BE2C (cell line): ENCODE data around the gene EIF5. TPM values are rescaled to one million over a fixed set of nuclear protein-coding genes. Genes with fewer than 3 reads are reported as not detected.

ENCODE experiments used
- DNase-seq: peaks from one replicate; pipeline ENCODE4 v3.0.0-alpha.2; 2020
- H3K27me3 ChIP-seq: fragments of 250-450 bp; sonication (Bioruptor Pico); 2 replicates; pipeline ENCODE4 v1.5.1; 2020; ENCODE audit warnings: mild to moderate bottlenecking
- H3K36me3 ChIP-seq: fragments of 250-450 bp; sonication (Bioruptor Pico); 2 replicates; pipeline ENCODE4 v1.5.1; 2020; ENCODE audit warnings: mild to moderate bottlenecking
- H3K4me1 ChIP-seq: fragments of 250-450 bp; sonication (Bioruptor Pico); 2 replicates; pipeline ENCODE4 v1.5.1; 2020
- H3K4me3 ChIP-seq: 2 replicates; pipeline ENCODE4 v1.5.1; 2011; ENCODE audit warnings: low read depth, low read length
- H3K9me3 ChIP-seq: fragments of 250-450 bp; sonication (Bioruptor Pico); 2 replicates; pipeline ENCODE4 v1.5.1; 2020
- polyA plus RNA-seq: library from polyadenylated mRNA; unstranded; fragments of >200 nt; gene quantifications from one replicate; pipeline ENCODE4 v1.2.1, GENCODE V29; 2012; ENCODE audit warnings: low read depth, missing spikeins; ENCODE audit not compliant: insufficient read length, insufficient read depth
- TF ChIP-seq, protein P1 (sequence below): IDR thresholded peaks from 2 replicates; pipeline ENCODE4 v1.5.1; 2012; ENCODE audit warnings: mild to moderate bottlenecking, low read depth, low read length

The EIF5 gene
- 442 TPM for polyA plus RNA-seq

DNA sequence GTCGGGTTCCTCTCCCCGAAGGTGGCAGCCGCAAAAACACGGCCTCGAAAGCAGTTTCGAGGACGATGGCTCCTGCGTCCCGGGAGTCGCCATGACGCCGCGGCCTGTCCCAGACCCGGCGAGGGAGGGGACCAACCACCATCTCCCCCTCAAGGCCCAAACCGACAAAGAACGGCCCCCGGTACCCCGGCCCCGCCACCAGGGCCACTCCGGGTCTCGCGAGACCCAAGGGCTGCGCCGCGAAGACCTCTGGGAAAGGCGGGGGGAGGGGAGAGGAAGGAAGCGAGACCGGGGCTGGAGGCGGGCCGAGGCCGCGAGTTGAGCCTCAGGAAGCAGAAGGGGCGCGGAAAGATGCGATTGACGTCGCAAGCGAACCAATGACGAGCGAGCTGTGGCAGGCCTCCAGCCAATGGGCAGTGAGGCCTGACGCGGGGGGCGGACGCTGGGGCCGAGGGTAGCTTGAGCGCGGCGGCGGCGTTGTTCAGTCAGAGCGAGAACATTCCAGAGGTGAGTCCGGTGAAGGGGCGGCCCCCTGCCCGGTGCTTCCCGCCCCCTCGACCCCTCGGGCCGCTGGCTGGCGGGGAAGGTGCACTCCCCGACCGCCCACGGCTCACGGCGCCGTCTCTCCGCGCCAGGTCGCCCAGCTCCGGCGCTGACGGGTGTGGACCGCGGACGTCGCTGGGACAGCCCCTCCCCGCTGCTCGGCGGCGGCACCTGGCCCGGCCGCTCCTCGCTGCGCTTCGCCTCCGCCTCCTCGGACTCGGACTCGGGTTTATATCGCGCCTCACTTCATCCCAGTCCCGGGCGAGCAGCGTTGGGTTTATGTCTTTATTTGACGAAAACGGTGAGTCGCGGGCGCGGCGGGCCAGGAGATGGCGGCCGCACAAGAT is at the start of gene EIF5:
Gene EIF5 (plus strand): TSS at position 484 of the 890 bp plus-strand sequence. CDS start 1,624 bp downstream, outside the sequence.
- DNase-seq, result peak; percentile 99
- Histone ChIP-seq H3K27me3 (no peaks in the 10 kb centered on the region), H3K4me3 (peak within 1 kb of the TSS; percentile 95), H3K4me1 (no peaks in the 10 kb centered on the region), H3K9me3 (no peaks in the 10 kb centered on the region), H3K36me3 (peaks cover 45% of the 10 kb centered on the region)
- TF ChIP-seq, protein P1, sequence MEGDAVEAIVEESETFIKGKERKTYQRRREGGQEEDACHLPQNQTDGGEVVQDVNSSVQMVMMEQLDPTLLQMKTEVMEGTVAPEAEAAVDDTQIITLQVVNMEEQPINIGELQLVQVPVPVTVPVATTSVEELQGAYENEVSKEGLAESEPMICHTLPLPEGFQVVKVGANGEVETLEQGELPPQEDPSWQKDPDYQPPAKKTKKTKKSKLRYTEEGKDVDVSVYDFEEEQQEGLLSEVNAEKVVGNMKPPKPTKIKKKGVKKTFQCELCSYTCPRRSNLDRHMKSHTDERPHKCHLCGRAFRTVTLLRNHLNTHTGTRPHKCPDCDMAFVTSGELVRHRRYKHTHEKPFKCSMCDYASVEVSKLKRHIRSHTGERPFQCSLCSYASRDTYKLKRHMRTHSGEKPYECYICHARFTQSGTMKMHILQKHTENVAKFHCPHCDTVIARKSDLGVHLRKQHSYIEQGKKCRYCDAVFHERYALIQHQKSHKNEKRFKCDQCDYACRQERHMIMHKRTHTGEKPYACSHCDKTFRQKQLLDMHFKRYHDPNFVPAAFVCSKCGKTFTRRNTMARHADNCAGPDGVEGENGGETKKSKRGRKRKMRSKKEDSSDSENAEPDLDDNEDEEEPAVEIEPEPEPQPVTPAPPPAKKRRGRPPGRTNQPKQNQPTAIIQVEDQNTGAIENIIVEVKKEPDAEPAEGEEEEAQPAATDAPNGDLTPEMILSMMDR, result no peak

DNA sequence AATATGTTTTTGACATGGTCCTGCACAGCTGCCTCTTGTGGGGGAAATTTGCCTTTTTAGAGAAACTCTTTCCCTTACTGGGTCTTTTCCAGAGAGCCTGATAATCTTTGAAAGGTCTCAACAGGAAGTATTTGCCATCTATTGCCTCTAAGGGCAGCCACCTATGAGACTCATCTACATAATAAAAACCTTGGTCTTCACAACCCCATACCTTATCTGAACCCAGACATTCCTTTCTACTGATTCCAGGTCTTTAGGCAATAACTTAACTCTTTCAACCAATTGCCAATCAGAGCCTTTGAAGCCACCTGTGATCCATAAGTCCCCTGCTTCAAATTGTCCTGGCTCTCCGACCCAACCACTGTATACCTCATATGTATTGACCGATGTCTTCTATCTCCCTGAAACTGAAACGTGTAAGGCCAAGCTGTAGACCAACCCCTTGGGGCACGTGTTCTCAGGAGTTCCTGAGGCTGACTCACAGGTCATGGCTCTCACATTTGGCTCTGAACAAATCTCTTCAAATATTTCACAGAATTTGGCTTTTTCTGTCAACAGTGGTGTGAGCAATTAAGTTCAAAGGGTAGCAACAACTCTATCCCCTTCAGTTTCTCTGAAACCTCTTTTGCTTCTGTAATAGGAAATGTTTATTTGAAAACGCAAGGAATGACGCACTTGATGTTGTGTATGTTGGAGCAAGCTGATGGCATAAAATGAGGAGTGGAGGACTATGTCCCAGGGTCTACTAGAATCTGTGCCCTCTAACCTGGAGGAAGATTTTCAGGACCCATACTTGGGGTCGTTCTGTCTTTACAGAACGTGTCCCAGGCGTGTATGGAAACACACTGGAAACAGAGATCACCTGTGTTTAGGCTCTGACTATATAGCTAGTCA is 49.2 kb upstream of the EIF5 start:
- H3K36me3 ChIP-seq, result no peaks in the 10 kb centered on the region
- H3K4me1 ChIP-seq, result no peaks in the 10 kb centered on the region; the same call in 1 of the 2 replicates
- H3K27me3 ChIP-seq, result peaks cover 21% of the 10 kb centered on the region
- TF ChIP-seq, protein P1, result no peak
- no peak overlapping the region for H3K4me3 ChIP-seq
- no peaks in the 10 kb centered on the region for H3K9me3 ChIP-seq
- no peak for DNase-seq

DNA sequence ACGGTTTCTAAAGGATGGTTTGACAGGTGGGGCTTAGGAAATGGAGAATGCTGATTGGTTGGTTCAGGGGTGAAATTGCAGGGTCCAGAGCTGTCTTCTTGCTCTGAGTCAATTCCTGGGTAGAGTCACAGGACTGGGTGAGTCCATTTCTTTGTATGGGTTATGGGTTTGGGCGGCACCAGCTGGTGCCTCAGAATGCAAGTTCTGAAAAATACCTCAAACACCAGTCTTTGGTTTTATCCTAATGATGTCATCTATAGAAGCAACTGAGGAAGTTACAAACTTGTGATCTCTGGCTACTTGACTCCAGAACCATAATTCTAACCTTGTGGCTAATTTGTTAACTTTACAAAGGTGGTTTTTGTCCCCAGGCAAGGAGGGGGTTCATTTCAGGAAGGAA is 47.6 kb upstream of the EIF5 start:
- H3K4me1 ChIP-seq, result no peaks in the 10 kb centered on the region; the same call in 1 of the 2 replicates
- H3K4me3 ChIP-seq, result no peak overlapping the region
- peaks cover 28% of the 10 kb centered on the region for H3K27me3 ChIP-seq
- TF ChIP-seq, protein P1, result no peak
- no peak for DNase-seq
- no peaks in the 10 kb centered on the region for H3K9me3 ChIP-seq
- no peaks in the 10 kb centered on the region for H3K36me3 ChIP-seq

DNA sequence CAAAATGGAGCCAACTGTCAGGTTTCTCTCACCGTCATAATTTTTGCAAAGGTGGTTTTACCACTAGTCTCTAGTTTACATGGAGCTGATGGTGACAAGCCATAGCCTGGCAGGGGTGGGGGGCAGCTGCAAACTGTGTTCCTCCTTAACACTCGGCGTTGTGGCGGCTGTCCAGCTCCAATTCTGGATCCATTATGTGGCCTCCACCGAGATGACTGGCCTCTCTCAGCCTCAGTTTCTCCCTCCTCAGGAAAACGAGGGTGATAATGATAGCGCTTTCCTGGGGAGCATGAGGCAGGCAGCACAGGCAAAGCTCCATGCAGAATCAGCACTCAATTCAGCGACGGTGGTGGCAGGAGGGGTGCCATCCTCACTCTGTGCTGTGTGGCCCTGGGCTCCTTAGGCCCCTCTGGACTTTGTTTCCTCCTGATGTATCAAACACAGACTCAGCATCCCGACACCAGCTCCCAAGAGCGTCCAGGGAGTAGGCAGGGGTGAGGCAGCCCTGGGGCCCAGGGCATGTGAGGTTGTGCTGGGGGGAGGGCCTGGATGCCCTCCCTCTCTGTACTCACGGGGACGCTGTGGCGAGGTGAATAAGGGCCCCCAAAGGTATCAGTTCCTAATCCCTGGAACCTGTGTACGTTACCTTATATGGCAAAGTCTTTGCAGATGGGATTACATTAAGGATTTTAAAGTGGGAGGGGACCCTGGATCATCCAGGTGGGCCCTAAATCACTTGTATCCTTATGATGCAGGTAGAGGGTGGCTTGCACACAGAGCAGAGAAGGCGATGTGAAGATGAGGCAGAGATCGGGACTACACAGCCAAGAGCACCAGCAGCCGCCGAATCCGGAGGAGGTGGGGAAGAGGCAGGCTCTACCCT is 46.8 kb upstream of the EIF5 start:
- DNase-seq, result no peak
- H3K4me1 ChIP-seq, result no peaks in the 10 kb centered on the region
- H3K9me3 ChIP-seq, result no peaks in the 10 kb centered on the region
- peaks cover 28% of the 10 kb centered on the region for H3K27me3 ChIP-seq
- H3K4me3 ChIP-seq, result no peak overlapping the region
- TF ChIP-seq, protein P1, result no peak
- H3K36me3 ChIP-seq, result no peaks in the 10 kb centered on the region

DNA sequence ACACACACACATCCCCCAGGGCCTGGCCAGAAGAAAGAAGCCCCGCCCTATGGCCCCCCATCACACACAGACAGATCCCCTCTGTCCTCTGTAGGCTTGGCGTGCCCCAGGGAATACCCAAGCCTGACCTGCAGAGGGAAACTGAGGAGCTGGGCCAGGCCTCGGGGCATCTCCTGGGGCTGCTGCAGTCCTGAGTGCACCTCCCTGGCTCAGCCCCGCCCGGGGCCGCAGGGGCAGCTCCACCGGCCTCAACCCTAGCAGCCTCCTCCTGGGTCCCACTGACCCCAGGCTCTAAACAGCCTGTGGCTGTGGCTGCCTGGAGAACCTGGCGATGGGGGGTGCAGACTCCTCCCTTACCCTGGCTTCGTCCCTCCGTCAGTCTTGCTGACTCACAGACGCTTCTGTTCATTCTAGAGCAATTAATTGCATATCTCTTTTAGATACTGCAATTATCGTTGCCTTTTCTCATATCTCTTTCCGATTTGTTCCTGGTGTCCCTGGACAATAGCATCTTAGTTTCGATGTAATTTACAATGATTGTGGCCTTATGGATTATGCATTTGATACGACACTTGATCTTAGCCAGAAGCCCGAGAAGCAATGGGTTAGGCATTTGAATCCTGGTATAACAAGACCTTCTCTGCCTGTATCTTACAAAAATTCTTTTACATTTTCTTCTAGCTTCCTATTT is 45.8 kb upstream of the EIF5 start:
- TF ChIP-seq, protein P1, result no peak
- Histone ChIP-seq H3K27me3 (peaks cover 30% of the 10 kb centered on the region), H3K36me3 (no peaks in the 10 kb centered on the region), H3K4me1 (no peaks in the 10 kb centered on the region), H3K9me3 (no peaks in the 10 kb centered on the region), H3K4me3 (no peak overlapping the region)
- peak; percentile 63 for DNase-seq
